Measurements from ENCODE around the gene PRDM1.

The PRDM1 gene

DNA sequence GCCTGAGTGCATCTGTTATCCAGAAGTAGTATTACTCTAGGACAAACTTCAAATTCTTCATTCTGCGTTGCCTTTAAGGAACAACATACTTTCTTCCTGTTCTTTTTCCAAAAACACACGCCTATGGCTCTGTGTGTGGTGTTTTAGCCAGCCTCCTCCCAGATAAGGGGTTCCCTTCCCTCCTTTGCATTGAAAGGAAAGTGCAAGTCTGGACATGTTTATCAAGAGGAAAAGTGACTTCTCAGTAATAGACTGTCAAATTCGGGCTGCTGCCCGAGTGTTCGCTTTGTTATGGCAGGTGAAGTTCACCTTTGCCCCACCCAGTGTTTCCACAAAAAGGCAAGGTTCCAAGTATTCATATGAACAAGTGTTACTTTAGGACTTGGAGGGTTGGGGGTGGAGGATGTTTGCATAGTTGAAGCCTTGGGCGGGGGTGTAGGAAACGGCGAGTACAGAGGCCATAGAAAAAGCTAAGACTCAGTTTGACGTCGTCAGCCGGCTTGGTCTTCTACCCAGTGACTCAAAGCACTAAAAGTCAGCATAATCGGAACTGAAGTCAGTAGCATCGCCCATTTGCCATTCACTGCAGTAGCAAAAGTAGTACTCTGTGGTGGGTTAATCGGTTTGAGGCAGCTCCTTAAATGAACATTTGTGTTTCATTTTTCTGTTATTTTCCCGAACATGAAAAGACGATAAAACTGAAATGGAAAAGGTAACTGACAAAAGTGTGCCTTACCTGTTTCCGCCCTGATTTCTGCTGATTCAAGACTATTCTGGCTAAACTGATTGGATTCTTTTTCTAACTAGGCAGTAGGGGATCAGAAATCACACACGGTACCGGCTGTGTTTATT is 12.5 kb downstream of the PRDM1 start:
- DNase-seq = no peak

DNA sequence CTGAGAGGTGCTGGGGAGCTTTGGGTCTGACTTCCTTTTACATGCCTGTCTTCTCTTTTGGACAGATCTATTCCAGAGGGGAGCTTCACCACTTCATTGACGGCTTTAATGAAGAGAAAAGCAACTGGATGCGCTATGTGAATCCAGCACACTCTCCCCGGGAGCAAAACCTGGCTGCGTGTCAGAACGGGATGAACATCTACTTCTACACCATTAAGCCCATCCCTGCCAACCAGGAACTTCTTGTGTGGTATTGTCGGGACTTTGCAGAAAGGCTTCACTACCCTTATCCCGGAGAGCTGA is 13.1 kb downstream of the PRDM1 start:
- DNase-seq = no peak

DNA sequence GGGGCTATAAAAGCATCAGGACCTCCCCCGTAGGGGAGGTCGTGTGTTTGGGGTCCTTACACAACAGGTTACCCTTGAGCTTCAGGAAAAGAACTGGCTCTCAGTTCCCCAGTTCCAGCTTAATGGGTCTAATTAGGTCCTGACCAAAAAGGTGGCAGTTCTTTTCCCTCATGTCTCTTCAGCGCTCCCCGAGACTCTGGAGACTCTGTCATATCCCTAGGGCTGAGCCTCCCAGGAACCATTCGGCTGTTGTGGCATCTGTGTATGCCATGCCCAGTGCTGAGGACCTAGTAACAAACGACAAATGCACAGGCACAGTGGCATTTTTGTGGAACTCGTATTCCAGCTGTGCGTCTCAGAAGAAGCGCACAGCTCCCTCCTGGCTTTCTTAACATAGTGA is 14.6 kb downstream of the PRDM1 start:
- DNase-seq = no peak

DNA sequence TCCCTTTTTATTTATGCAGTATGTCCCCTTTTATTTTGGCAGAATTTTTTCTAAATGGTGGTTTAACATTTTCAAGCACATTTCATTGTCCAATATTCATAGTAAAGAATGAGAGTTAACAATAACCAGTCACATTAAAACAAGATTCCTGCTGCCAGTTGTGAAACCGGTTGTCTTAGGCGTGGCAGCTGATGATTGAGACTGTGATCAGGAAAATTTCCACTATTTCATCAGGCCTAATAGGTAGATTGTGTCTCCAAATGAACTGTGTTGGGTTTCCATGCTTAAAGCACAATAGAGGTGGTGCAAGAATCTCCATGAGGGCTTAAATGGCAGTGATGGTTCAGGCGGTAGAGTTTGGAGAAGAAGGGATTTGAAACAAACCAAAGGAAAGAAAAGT is 15.3 kb downstream of the PRDM1 start:
- DNase-seq = no peak

DNA sequence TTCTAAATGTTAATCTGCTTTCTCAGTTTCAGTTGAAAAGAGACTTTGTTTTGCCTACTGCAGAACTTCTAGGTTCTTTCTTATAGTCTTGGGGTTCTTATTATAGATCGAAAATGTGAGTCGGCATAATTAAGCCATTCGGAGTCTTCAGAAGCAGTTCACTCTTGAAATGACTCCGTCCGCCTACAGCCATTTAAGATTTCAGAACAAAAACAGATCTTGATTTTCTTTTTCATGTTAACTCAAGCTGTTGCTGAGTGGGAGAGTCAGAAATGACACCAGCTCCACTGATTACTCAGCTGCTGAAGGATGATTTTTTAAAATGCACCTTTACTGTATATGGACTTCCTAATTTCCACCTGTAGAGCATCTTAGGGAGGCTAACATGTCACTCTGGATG is 15.9 kb downstream of the PRDM1 start:
- no peak for DNase-seq

DNA sequence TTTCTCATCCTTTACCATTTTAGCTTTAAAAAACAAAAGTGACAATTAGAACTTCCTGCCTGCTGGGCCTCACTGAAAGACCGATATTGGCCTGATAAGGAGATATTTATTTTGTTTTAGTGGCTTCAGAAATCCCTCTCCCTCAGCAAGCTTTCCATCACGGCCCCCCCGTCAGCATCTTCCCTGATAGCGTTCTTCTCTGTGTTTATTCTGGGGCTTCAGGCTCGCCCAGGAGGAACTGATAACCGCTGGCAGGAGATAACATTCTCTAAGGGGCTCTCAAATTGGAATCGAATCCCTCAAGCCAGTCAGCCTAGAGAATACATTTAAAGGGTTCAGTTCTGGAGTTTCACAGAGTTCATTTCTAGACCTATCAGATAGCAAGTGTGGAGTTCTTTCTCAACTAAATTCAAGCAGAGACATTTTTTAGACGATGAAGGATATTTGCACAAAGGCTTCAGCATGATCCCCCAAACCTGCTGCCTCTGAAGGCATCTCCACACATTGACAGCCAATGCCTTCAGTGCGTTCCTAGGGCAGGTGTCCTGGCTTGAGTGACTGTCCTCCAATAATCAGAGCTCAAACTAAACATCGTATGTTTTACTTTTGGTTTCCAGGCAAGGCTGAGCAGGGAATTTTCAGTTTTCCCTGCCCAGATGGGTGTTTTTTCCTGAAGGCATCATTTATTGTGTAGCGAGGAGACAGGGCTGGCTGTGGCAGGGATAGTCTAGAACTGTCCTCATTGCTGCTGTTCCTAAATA is 17.0 kb downstream of the PRDM1 start:
- DNase-seq = no peak

DNA sequence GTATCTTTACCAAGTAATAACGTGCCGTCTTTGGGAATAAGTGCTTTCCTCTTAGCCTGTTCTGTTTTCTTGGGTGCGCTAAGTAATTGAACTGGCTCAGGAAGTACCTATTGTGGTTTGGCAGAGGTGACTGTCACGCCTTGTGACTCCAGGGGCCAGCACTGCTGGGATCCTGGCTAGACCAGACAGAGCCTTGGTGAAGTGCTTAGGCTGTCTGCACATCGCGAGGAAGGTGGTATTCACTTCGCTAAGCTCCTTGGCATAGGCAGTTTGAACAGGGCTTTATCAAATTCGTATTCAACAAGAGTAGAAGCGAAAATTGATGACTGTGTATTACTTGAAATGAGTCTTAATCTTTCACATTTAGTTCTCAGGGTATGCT is 17.6 kb downstream of the PRDM1 start:
- no peak for DNase-seq

DNA sequence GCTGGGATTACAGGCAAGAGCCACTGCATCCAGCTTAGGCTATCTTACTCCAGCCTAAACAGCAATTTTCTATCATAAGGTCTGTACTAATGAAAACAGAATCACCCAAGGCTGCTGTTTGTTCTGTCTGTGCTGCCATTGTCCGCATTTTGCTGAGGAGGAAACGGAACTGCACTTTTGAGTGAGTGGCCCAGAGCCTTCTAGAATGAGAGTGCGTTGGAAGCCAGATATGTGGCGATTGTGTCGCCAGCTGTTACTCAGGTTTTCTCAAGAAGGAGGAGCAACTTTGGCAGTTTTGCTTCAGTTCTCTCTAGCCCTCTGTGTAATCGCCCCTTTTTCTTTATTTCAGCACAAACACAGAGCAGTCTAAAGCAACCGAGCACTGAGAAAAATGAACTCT is 18.3 kb downstream of the PRDM1 start:
- no peak for DNase-seq

DNA sequence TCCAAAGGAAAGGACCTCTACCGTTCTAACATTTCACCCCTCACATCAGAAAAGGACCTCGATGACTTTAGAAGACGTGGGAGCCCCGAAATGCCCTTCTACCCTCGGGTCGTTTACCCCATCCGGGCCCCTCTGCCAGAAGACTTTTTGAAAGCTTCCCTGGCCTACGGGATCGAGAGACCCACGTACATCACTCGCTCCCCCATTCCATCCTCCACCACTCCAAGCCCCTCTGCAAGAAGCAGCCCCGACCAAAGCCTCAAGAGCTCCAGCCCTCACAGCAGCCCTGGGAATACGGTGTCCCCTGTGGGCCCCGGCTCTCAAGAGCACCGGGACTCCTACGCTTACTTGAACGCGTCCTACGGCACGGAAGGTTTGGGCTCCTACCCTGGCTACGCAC is 18.8 kb downstream of the PRDM1 start:
- no peak for DNase-seq

DNA sequence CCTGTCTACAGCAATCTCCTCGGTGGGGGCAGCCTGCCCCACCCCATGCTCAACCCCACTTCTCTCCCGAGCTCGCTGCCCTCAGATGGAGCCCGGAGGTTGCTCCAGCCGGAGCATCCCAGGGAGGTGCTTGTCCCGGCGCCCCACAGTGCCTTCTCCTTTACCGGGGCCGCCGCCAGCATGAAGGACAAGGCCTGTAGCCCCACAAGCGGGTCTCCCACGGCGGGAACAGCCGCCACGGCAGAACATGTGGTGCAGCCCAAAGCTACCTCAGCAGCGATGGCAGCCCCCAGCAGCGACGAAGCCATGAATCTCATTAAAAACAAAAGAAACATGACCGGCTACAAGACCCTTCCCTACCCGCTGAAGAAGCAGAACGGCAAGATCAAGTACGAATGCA is 19.4 kb downstream of the PRDM1 start:
- no peak for DNase-seq

DNA sequence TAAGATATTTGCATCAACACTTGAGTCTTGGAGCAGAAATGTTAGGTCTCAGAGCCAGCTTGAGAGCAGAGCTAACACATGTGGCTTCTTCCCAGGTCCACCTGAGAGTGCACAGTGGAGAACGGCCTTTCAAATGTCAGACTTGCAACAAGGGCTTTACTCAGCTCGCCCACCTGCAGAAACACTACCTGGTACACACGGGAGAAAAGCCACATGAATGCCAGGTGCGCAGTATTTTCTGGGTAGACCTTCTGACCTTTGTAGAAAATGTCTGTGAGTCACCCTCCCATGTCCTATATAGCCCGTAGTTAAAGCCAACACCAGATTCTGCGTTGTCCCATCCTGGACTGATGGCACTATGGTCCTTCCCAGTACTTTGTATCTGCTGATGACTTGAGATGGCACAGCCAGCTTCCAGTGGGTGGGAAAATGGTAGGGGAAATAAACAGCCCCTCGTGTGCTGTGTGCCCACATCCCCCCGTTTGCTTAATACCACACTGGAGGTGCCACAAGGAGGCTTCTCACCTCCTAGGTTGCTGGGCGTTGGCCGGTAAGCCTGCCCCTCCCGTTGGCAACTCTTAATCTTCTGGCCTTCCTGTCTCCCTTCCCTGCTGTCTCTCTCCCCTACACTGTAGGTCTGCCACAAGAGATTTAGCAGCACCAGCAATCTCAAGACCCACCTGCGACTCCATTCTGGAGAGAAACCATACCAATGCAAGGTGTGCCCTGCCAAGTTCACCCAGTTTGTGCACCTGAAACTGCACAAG is 20.3 kb downstream of the PRDM1 start:
- DNase-seq = no peak

DNA sequence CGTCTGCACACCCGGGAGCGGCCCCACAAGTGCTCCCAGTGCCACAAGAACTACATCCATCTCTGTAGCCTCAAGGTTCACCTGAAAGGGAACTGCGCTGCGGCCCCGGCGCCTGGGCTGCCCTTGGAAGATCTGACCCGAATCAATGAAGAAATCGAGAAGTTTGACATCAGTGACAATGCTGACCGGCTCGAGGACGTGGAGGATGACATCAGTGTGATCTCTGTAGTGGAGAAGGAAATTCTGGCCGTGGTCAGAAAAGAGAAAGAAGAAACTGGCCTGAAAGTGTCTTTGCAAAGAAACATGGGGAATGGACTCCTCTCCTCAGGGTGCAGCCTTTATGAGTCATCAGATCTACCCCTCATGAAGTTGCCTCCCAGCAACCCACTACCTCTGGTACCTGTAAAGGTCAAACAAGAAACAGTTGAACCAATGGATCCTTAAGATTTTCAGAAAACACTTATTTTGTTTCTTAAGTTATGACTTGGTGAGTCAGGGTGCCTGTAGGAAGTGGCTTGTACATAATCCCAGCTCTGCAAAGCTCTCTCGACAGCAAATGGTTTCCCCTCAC is 21.0 kb downstream of the PRDM1 start:
- DNase-seq = no peak

DNA sequence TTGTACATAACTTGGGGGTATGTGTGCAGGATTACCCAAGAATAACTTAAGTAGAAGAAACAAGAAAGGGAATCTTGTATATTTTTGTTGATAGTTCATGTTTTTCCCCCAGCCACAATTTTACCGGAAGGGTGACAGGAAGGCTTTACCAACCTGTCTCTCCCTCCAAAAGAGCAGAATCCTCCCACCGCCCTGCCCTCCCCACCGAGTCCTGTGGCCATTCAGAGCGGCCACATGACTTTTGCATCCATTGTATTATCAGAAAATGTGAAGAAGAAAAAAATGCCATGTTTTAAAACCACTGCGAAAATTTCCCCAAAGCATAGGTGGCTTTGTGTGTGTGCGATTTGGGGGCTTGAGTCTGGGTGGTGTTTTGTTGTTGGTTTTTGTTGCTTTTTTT is 22.0 kb downstream of the PRDM1 start:
- no peak for DNase-seq

DNA sequence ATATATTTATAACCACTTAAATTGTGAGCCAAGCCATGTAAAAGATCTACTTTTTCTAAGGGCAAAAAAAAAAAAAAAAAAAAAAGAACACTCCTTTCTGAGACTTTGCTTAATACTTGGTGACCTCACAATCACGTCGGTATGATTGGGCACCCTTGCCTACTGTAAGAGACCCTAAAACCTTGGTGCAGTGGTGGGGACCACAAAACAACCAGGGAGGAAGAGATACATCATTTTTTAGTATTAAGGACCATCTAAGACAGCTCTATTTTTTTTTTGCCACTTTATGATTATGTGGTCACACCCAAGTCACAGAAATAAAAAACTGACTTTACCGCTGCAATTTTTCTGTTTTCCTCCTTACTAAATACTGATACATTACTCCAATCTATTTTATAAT is 22.9 kb downstream of the PRDM1 start:
- no peak for DNase-seq

DNA sequence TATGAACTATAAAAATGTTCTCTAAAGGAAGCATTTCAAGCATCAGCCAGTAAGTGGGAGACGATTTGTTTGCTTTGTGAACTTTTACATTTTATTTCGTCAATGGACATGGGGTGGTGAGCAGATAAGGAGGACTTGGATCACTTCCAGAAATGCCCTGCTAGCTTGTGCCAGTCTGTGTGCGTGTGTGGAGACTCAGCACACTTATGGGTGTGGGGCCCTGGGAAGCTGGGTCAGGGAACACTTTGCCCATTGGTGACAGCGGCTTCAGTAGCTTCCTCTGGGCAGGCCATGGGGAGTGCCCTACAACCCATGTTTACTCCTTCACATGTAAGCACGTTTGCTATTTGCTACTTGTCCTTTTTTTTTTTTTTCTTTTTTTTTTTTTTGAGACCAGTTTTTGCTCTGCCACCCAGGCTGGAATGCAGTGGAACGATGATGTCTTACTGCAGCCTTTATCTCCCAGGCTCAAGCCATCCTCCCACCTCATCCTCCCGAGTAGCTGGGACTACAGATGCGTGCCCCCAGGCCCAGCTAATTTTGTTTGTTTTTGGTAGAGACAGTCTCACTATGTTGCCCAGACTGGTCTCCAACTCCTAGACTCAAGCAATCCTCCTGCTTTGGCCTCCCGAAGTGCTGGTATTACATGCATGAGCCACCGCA is 24.2 kb downstream of the PRDM1 start:
- no peak for DNase-seq

DNA sequence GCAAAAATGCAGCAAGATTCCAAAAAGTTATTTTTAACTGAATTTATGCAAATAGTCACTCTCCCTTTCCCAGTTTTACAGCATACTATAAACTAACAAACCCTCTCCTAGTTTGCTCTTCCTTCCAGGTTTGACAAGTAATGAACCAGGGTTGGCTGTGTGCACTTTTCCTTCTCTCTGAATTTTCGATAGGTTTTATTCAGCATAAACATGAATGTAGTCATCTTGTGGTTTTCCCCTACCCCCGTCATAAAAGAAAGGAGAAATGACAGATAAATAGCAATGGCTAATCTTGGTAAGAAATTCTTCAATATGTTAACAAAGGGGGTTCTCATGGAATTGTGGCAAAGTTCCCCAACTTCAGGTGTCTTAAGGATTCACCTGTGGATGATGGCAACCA is 26.3 kb downstream of the PRDM1 start:
- DNase-seq = no peak

DNA sequence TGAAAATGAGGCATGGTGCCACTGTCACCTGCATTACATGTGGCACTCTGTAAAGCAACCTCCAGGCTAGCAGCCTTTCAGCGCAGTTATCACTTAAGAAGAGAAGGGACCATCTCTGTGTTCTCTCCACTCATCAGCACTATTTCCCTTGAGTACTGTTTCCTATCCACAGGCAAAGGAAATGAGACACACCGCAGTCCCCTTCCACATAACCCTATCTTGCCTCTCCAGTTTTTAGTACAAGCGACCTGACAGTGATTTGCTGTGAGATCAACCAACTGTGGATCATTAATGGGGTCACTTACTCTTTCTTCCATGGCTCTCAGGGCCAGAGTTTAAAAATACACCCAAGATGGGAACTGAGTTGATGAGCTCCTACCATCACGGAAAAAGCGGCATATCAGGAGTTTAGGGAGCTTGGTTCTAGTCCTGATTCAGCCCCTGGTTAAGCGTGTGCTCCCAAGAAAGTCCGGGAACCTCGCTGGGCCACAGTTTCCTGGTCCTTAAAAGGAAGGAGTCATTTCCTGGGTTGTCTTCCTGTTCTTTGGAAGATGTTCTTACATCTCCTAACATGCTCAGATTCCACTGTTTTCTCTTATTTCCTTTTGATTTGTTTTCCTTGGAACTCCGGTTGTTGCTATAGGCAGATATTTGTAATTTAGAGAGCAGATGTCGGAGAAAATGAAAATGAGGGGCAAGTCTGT is 27.3 kb downstream of the PRDM1 start:
- DNase-seq = no peak

DNA sequence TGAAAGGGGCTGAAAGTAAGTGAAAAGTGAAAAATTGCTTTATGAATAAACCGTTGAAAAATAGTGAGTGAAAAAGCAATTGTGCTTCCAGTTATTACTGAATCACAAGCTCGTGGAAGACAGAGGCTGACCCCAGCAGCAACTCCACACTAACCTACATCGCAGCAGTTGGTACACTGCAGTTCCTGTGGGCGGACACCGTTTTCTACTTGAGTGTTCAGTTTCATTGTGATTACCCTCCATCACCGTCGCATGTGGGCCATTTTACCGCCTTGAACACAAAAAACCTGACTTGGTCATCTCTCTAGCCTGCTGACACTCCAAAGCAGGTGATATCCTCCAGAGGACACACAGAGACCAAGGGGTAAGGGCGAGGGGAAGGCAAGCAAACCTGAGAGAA is 28.4 kb downstream of the PRDM1 start:
- DNase-seq = no peak

DNA sequence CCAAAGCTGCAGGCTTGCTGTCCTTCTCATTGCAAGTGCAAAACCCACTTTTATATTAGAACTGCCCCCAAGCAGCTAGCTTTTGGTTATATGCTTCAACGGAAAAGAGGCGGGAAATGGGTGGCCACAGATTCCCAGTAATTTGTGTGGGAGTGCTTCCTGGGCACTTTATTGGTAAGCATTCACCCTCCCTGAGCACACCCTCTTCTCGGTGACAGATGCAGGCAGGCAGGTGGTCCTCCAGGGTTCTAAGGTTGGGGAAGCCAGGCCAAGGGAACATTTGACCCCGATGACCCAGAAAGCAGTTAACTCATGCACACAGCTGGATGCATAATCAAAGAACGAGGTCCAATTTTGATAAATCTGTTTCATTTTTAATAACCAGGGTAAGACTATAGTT is 29.1 kb downstream of the PRDM1 start:
- no peak for DNase-seq

DNA sequence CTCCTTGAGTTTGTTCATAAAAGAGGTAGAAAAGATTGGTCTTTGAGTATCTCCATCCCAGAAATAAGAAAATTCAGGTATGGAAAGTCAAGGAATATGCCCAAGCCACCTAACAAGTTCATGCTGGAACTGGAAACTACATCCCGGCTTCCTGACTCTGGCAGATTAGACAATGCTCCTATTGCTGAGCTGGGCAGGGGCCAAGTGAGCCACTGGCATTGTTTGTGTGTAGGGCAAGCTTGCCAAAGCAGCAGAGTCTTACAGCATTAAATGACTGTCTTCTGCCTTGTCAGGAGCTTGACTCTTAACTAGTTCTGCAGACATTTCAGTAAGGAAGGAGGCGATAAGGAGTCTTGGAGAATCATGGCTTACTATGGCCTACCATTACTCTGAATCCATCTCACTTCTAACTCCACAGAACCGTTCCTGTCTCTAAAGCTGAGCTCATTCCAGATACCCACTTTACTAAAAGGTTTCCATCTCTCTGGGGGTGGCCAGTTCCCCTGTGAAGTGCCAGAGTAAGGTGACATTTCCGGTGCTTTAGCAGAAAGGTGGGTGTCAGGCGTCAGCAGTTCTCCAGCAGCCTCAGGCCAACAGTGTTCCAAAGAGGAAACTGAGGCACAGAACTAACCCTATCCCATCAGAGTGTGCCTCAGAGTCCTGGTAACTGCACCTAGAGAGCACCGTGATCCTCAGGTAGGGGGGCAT is 30.1 kb downstream of the PRDM1 start:
- no peak for DNase-seq

DNA sequence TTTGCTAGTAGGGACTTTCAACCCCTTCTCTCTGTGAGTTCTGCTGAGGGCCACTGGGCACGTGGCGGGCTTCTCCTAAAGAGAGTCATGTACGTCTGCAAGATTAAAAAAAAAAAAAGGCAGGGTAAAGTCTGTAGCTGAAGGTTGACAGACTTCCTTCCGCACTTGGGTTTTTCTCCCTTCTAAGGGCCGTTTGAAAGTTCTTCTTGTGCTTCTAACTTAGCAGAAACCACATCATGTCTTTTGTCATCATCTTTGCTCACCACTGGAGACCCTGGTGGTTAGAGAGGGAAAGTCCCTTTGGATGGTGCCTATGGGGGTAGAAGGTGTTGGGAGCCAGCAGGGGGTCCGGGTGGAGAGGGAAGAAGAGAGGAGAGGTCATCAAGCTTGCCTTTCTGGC is 31.4 kb downstream of the PRDM1 start:
- no peak for DNase-seq
